ENCODE data around the gene PHF20.
A peak's percentile ranks its signal among the peaks of the same experiment; 100 is the strongest.
"Not testable (repeated sequence)": the region's sequence is repeated elsewhere in the genome, so short reads cannot be mapped to it uniquely, and the experiment has no call there.

PHF20 gene

GRCh38 chr20:35744492-35744841 is 27.3 kb upstream of the PHF20 start:
- not testable (repeated sequence) for H3K4me3 ChIP-seq (ENCODE audit: low read length); H3K27me3 ChIP-seq (ENCODE audit: control insufficient read depth, insufficient read depth, low read length); H3K27ac ChIP-seq (ENCODE audit: low read depth, low read length); H3K9ac ChIP-seq (ENCODE audit: low read length); H3K36me3 ChIP-seq (ENCODE audit: control insufficient read depth, insufficient read depth, low read length)
- peaks cover 11% of the 10 kb centered on the region for H3K4me1 ChIP-seq (ENCODE audit: control insufficient read depth, insufficient read depth, low read length)

- no peak overlapping the region for H3K4me3 ChIP-seq (ENCODE audit: low read length)
- no peak overlapping the region for H3K27ac ChIP-seq (ENCODE audit: low read depth, low read length)
- H3K36me3 ChIP-seq (ENCODE audit: control insufficient read depth, insufficient read depth, low read length), result no peaks in the 10 kb centered on the region
- no peak overlapping the region for H3K9ac ChIP-seq (ENCODE audit: low read length)
- no peaks in the 10 kb centered on the region for H3K27me3 ChIP-seq (ENCODE audit: control insufficient read depth, insufficient read depth, low read length)
- H3K4me1 ChIP-seq (ENCODE audit: control insufficient read depth, insufficient read depth, low read length), result no peaks in the 10 kb centered on the region
These were observed 21.2 kb upstream of the PHF20 start for GRCh38 chr20:35750611-35751010.

- no peak overlapping the region for H3K9ac ChIP-seq (ENCODE audit: low read length)
- no peaks in the 10 kb centered on the region for H3K27me3 ChIP-seq (ENCODE audit: control insufficient read depth, insufficient read depth, low read length)
- no peak overlapping the region for H3K4me3 ChIP-seq (ENCODE audit: low read length)
- H3K4me1 ChIP-seq (ENCODE audit: control insufficient read depth, insufficient read depth, low read length), result no peaks in the 10 kb centered on the region
- H3K36me3 ChIP-seq (ENCODE audit: control insufficient read depth, insufficient read depth, low read length), result no peaks in the 10 kb centered on the region
- no peak overlapping the region for H3K27ac ChIP-seq (ENCODE audit: low read depth, low read length)
These were observed 15.4 kb upstream of the PHF20 start for GRCh38 chr20:35756404-35756803.

- H3K36me3 ChIP-seq (ENCODE audit: control insufficient read depth, insufficient read depth, low read length), result no peaks in the 10 kb centered on the region
- no peaks in the 10 kb centered on the region for H3K27me3 ChIP-seq (ENCODE audit: control insufficient read depth, insufficient read depth, low read length)
- no peaks in the 10 kb centered on the region for H3K4me1 ChIP-seq (ENCODE audit: control insufficient read depth, insufficient read depth, low read length)
- H3K9ac ChIP-seq (ENCODE audit: low read length), result no peak overlapping the region
- no peak overlapping the region for H3K27ac ChIP-seq (ENCODE audit: low read depth, low read length)
- no peak overlapping the region for H3K4me3 ChIP-seq (ENCODE audit: low read length)
These were observed 14.6 kb upstream of the PHF20 start for GRCh38 chr20:35757098-35757705.

GRCh38 chr20:35761548-35761947 is 10.3 kb upstream of the PHF20 start:
- not testable (repeated sequence) for H3K27me3 ChIP-seq (ENCODE audit: control insufficient read depth, insufficient read depth, low read length); H3K9ac ChIP-seq (ENCODE audit: low read length); H3K4me3 ChIP-seq (ENCODE audit: low read length); H3K27ac ChIP-seq (ENCODE audit: low read depth, low read length); H3K36me3 ChIP-seq (ENCODE audit: control insufficient read depth, insufficient read depth, low read length); H3K4me1 ChIP-seq (ENCODE audit: control insufficient read depth, insufficient read depth, low read length)

- H3K4me3 ChIP-seq (ENCODE audit: low read length), result no peak overlapping the region
- no peaks in the 10 kb centered on the region for H3K36me3 ChIP-seq (ENCODE audit: control insufficient read depth, insufficient read depth, low read length)
- no peaks in the 10 kb centered on the region for H3K4me1 ChIP-seq (ENCODE audit: control insufficient read depth, insufficient read depth, low read length)
- no peaks in the 10 kb centered on the region for H3K27me3 ChIP-seq (ENCODE audit: control insufficient read depth, insufficient read depth, low read length)
- no peak overlapping the region for H3K9ac ChIP-seq (ENCODE audit: low read length)
- no peak overlapping the region for H3K27ac ChIP-seq (ENCODE audit: low read depth, low read length)
These were observed 9.4 kb upstream of the PHF20 start for GRCh38 chr20:35762461-35762860.

- not testable (repeated sequence) for H3K9ac ChIP-seq (ENCODE audit: low read length); H3K27ac ChIP-seq (ENCODE audit: low read depth, low read length); H3K27me3 ChIP-seq (ENCODE audit: control insufficient read depth, insufficient read depth, low read length); H3K4me1 ChIP-seq (ENCODE audit: control insufficient read depth, insufficient read depth, low read length); H3K4me3 ChIP-seq (ENCODE audit: low read length); H3K36me3 ChIP-seq (ENCODE audit: control insufficient read depth, insufficient read depth, low read length)
These were observed 6.9 kb upstream of the PHF20 start for GRCh38 chr20:35764936-35765335.

- no peak overlapping the region for H3K27ac ChIP-seq (ENCODE audit: low read depth, low read length)
- H3K36me3 ChIP-seq (ENCODE audit: control insufficient read depth, insufficient read depth, low read length), result no peaks in the 10 kb centered on the region
- H3K27me3 ChIP-seq (ENCODE audit: control insufficient read depth, insufficient read depth, low read length), result no peaks in the 10 kb centered on the region
- H3K4me3 ChIP-seq (ENCODE audit: low read length), result no peak overlapping the region
- peaks cover 2% of the 10 kb centered on the region for H3K4me1 ChIP-seq (ENCODE audit: control insufficient read depth, insufficient read depth, low read length)
- H3K9ac ChIP-seq (ENCODE audit: low read length), result no peak overlapping the region
These were observed 5.0 kb upstream of the PHF20 start for GRCh38 chr20:35766843-35767242.

- no peaks in the 10 kb centered on the region for H3K36me3 ChIP-seq (ENCODE audit: control insufficient read depth, insufficient read depth, low read length)
- H3K9ac ChIP-seq (ENCODE audit: low read length), result no peak overlapping the region
- H3K27me3 ChIP-seq (ENCODE audit: control insufficient read depth, insufficient read depth, low read length), result no peaks in the 10 kb centered on the region
- H3K4me1 ChIP-seq (ENCODE audit: control insufficient read depth, insufficient read depth, low read length), result peaks cover 5% of the 10 kb centered on the region
- H3K4me3 ChIP-seq (ENCODE audit: low read length), result no peak overlapping the region
- H3K27ac ChIP-seq (ENCODE audit: low read depth, low read length), result peak overlapping the region; percentile 41
These were observed 3.9 kb upstream of the PHF20 start for GRCh38 chr20:35767683-35768481.

GRCh38 chr20:35768731-35769664 is 2.8 kb upstream of the PHF20 start:
- Histone ChIP-seq H3K9ac (ENCODE audit: low read length) (no peak overlapping the region), H3K36me3 (ENCODE audit: control insufficient read depth, insufficient read depth, low read length) (no peaks in the 10 kb centered on the region), H3K4me1 (ENCODE audit: control insufficient read depth, insufficient read depth, low read length) (peaks cover 8% of the 10 kb centered on the region), H3K27me3 (ENCODE audit: control insufficient read depth, insufficient read depth, low read length) (no peaks in the 10 kb centered on the region), H3K27ac (ENCODE audit: low read depth, low read length) (peak overlapping the region; percentile 38), H3K4me3 (ENCODE audit: low read length) (no peak overlapping the region)

GRCh38 chr20:35771367-35771688 is 487 bp upstream of the PHF20 start:
- Histone ChIP-seq H3K4me3 (ENCODE audit: low read length) (peak overlapping the region; percentile 71), H3K4me1 (ENCODE audit: control insufficient read depth, insufficient read depth, low read length) (peaks cover 8% of the 10 kb centered on the region), H3K36me3 (ENCODE audit: control insufficient read depth, insufficient read depth, low read length) (no peaks in the 10 kb centered on the region), H3K27ac (ENCODE audit: low read depth, low read length) (peak overlapping the region; percentile 96), H3K27me3 (ENCODE audit: control insufficient read depth, insufficient read depth, low read length) (no peaks in the 10 kb centered on the region), H3K9ac (ENCODE audit: low read length) (peak overlapping the region; percentile 45)

- Histone ChIP-seq H3K27me3 (ENCODE audit: control insufficient read depth, insufficient read depth, low read length) (no peaks in the 10 kb centered on the region), H3K36me3 (ENCODE audit: control insufficient read depth, insufficient read depth, low read length) (no peaks in the 10 kb centered on the region), H3K9ac (ENCODE audit: low read length) (peak overlapping the region; percentile 25), H3K4me3 (ENCODE audit: low read length) (peak overlapping the region; percentile 71), H3K4me1 (ENCODE audit: control insufficient read depth, insufficient read depth, low read length) (peaks cover 8% of the 10 kb centered on the region), H3K27ac (ENCODE audit: low read depth, low read length) (peak overlapping the region; percentile 96)
These were observed 796 bp downstream of the PHF20 start for GRCh38 chr20:35772563-35773058.

All from rectal smooth muscle tissue (tissue), 1 donor.